ENCODE data around the gene DNAJC12.
"Not testable (repeated sequence)": the region's sequence is repeated elsewhere in the genome, so short reads cannot be mapped to it uniquely, and the experiment has no call there.

Gene DNAJC12

DNA sequence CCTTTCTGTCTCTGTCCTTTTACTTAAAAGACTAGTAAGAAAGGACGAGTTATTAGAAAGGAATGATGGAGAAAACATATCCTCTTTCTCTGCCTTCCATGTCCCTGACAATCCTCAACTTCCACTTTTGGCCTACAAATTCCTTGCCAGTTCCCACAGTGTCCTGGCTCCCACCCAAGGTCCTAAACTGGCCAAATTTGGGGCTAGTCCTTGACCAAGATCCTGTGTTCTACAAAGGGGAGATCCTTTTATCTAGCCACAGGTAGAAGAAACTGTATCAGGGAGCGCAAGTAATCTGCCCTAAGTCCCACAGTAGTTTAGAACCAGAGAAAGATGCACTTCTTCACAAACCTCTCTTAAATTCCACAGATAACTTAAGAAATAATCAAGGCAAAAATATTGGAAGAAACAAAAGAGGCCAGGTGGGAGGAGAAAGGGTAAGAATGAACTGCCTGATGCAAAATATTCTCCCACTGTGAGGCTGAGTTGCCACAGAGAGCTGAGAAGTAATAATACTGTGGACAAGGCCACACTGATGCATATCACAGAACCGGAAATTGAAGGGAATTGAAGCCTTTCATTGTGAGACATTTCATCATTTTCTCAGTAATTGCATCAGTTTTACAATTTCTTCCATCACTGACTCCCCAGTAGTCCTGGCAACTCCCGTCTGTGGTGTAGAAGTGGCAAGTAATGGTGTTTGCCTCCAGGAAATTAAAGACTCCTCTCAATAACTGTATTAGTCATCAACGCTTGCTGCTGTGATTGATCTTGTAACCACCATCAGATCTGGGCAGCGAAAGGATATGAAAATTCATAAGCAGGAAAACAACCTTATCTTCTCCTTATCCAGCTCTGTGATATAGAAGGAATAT lies 47.2 kb downstream of the DNAJC12 start:
- DNase-seq = peak in 2 of 14 donors; percentile 9 to 29

- no peak for DNase-seq
Observed at GRCh38 chr10:67789769-67790168, 48.2 kb downstream of the DNAJC12 start.

DNA sequence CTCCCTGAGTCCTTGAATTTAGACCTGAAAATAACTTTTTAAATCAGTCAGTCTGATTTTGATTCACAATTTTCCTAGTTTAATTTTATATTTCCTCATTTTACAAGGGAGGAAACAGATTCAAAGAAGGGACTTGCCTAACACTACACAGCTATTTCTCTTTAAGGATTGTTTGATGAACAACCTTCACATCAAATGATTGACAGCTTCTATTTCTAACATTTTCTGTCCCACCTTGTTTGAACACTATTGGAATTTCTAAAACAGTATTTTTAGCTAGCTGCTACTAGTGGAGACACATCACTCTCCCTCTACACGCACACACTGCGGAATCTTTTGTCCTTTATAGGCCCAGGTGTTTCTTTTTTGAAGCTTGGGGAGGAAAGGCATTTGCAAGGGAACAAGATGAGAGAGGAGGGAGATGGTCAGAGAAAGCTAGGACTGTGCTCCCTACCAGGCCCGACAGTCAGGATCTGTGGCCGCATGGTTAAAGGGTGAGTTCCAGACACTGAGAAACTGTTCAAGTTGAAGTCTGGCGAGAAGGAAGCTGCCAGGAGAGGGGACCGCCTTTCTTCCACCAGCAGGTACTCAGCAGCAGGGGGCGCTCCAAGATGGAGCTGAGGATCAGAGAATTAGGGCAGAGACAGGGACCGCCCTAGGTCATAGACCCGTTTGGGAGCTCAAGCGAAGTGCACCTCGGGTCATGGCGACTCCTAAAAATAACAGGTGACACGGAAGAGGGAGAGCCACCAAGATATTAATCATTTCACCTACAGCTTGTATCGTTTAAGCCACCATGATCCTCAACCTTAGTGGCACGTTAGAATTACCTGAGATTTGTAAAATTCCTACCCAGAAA lies 49.7 kb downstream of the DNAJC12 start:
- DNase-seq = peak in 5 of 14 donors; percentile 11 to 28 (median 13)

DNA sequence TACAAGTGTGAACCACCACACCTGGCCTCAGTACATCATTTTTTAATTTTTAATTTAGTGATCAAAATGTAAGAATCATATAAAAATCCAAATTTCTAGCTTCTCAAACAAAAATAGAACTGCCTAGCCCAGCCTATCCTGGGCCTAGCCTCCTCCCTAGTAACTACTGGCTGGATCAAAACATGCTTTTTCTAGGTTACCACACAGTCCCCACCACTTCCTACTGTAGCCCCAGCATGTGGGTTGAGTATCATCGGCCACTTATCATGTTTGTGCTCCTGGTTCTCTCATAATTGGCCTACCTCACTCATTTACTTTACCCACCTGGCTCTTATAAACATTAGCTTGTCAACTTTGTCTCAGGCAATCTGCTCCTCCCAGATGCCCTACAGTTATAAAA lies 52.9 kb downstream of the DNAJC12 start:
- DNase-seq = no peak

DNA sequence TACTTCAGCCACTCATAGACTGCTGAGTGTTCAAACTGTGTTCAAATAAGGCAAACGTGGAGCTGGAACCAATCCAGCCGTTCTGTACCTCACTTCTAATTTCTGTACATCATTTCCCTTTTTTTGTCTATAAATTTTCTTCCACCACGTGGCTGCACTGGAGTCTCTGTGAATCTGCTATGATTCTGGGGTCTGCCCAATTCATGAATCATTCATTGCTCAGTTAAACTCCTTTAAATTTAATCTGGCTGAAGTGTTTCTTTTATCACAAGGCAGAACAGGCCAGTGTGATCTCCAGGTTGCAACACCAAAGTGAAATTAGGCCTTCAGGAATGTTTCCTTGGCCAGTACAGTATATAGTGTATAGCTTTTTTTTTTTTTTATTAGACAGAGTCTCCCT lies 53.5 kb downstream of the DNAJC12 start:
- DNase-seq = no peak

- DNase-seq = peak in 2 of 14 donors; percentile 10 to 17
Observed at GRCh38 chr10:67783606-67784294, 54.2 kb downstream of the DNAJC12 start.

- DNase-seq = no peak
Observed at GRCh38 chr10:67782530-67782929, 55.5 kb downstream of the DNAJC12 start.

DNA sequence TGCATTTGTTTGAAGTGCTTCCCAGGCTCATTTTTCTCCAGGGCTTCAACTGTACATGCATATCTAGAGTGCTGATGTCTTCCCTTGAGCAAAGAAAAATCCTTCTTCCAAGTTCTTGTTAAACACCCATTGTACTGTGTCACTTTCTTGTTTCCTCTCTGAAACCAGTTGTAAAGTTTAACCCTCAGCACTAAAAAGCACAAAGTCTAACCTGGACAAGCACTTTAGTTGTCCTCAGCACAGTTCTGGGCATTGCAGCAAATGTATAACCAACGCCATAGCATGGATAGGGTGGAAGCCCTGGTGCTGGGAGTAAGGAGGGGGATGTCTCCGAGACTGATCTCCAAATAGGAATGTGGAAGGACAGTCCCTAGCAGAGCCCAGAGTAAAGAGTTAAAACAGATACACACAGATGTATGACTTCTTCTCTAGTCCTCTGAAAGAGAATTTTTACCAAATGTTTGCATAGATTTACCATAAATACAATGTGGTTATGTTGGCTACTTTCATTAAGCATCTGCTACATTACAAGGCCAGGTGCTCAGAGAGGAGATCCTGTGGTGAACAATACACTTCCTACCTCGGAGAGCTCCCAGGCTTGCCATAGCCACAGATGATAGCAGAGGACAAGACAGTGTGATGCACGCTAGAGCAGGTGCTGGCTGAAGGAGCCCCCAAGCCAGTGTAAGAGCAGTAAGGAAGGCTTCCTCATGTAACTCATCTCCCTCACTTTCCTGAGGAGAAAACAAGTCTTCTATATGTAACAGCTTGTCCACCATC lies 57.0 kb downstream of the DNAJC12 start:
- peak in 1 of 14 donors; percentile 62 for DNase-seq

DNA sequence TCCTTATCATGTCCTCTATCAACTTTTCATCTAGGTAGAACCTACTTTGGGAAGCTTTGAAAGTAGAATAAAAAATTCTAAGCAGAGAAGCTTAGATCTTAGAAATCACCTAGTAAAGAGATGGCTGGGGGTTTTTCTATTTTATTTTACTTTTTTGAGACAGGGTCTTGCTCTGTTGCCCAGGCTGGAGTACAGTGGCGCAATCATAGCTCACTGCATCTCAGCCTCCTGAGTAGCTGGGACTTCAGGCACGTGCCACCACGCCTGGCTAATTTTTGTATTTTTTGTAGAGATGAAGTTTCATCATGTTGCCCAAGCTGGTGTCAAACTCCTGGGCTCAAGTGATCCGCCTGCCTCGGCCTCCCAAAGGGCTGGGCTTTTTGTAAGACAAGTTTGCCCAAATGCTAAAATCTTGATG lies 57.8 kb downstream of the DNAJC12 start:
- not testable (repeated sequence) for DNase-seq

DNA sequence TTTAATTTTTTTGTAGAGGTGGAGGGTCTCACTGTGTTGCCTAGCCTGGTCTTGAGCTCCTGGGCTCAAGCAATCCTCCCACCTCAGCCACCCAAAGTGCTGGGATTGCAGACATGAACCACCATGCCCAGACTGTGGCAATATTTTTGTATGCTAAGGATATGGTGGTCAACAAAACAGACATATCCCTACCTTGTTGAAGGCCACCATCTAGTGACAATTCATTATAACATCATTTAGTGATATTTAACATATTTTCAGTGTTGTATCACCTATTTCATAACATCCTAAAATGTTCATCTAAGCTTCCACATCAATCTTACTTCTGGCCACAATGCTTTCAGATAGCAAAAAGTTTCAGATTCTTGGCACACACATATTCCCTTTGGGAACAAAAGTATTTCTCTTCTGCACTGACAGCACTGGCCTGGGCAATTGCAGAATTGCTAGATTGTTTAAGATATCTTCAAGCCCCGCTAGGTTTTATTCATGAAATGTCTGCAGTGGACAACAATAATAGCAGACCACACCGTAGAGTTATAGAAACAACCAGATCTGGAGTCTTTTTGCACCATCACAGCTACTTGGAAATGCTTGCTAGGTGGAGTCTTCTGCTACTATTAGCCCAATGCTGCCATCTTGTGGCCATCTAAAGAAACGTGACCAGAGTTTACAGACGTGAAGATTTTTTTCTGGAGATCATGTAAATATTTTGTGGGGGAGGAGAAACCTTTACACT lies 58.4 kb downstream of the DNAJC12 start:
- peak in 12 of 14 donors; percentile 13 to 81 (median 44) for DNase-seq

DNA sequence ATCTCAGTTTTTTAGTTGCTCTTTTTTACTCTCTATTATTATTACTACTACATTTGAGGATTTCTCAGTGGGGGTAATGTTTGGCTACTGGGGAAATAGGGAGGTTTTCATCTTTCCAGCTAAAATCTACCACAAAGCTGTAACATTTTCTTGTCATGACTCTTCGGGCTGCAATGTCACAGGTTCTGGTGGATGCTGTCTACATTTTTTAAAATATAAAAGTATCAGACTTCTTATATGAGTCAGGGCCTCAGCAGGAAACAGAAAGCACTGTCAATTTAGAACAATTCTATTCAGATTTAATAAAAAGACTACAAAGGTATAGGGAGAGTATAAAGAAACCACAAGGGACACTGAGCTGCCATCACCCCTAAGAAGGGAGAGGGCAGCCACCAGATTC lies 61.6 kb downstream of the DNAJC12 start:
- DNase-seq = no peak

DNA sequence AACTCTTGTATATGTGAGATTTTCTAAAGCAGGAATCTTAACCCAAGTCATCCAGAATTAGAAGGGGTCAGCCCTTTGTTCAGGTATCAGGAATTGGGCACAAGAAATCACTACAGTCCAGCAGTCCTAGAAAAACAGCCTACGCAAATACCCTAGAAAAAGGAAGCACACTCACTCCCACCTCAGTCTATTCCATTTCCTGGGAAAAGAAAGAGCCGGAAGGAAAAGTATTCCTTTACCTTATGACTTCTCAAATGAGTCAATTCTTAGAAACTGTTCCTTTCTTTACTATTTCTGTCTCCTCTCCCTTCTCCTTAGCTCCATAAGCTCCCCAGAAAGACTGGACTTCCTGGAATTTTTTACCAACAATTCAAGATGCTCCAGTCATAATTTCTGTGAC lies 62.7 kb downstream of the DNAJC12 start:
- no peak for DNase-seq

- no peak for DNase-seq
Observed at GRCh38 chr10:67772894-67773511, 65.0 kb downstream of the DNAJC12 start.

DNA sequence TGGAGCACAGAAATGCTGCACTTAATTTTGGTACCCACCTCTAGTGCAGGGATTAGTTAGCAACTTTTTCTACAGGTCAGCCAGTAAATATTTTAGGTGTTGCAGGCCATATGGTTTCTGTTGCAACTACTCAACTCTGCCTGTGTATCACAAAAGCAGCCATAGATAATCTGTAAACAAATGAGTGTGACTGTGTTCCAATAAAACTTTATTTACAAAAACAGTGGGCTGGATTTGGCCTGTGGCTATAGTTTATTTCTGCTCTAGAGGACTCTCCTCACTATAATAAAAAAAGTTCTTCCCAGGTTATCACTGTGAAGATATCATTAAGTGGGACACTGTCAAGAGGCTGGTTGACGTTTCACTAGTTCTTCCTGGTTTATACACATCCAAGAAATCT lies 65.8 kb downstream of the DNAJC12 start:
- no peak for DNase-seq

- no peak for DNase-seq
Observed at GRCh38 chr10:67771200-67771599, 66.8 kb downstream of the DNAJC12 start.

- no peak for DNase-seq
Observed at GRCh38 chr10:67770537-67770936, 67.5 kb downstream of the DNAJC12 start.

- DNase-seq = no peak
Observed at GRCh38 chr10:67767244-67767643, 70.7 kb downstream of the DNAJC12 start.

GRCh38 chr10:67764012-67764822 lies 73.8 kb downstream of the DNAJC12 start:
- DNase-seq = peak; percentile 83 to 99 (median 96)

DNA sequence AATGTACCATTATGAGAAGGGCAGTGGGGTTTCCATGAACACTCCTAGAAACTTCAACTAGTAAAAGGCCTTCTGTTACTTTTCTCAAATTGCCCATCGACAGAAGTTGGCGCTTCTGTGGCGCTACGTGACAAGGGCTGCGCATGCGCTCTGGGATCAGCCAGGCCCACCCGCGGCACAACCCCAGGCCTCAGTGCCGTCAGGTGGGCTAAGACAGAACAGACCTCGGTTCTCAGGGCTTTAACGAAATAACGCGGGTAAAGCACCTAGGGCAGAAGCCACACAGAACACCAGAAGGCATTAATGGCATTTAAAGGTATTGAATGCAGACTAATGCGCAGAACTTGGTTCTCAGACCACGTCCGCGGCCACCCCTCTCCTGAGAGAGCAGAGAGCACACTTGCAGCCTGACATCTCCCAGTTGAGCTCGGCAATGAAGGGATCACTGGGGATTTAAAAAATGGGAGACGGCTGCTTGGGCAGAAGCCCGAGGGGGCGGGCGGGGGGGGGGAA lies 74.4 kb downstream of the DNAJC12 start:
- peak in 13 of 14 donors; percentile 10 to 86 (median 78) for DNase-seq

All from C1 segment of cervical spinal cord (tissue), 14 donors.